ENCODE results near the gene GPR180.

Gene GPR180

DNA sequence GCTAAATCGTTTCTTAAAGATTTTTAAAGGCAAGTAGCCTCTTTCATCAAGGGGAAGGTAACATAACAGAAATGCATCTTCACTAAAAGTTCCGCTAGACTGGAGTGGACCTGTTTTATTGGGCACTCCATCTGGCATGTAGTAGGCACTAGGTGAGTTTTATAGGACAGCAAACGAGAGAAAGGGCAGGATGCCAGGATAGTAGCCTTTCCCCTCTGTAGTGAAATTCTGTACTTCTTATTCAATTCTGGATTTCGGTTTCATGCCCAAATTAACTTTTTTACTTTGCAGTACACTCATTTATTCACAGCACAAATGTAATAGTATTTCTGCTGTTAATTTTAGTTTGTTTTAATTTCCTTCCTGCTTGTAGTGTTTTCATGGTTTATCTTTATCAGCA, 45.2 kb downstream of the GPR180 start:
- no peak for DNase-seq

DNA sequence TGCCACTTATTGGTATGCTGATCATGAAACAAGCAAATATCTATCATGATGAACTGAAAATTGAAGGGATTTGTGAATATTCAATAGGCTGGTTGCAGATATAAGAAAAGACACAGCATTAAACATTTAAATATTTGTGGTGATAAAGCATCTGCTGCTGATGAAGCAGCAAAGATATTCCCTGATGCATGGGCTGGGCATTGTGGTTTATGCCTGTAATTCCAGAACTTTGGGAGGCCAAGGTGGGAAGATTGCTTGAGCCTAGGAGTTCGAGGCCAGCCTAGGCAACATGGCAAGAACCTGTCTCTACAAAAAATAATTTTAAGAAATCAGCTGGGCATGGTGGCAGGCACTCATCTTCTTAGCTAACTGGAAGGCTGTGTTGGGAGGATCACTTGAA, 54.5 kb downstream of the GPR180 start:
- no peak for DNase-seq

DNA sequence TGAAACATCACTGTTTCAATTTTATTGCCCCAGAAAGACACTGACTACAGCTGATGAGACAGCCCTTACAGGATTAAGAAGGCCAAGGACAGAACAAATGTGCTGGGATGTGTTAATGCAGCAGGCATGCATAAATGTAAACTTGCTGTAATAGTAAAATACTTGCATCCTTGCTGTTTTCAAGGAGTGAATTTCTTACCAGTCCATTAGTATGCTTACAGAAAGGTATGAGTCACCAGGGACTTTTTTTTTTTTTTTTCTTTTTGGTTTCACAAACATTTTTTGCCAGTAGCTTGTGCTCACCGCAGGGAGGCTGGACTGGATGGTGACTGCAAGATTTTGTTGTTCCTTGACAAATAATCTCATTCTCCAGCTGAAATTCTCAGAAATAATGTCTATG, 55.1 kb downstream of the GPR180 start:
- DNase-seq, result no peak

DNA sequence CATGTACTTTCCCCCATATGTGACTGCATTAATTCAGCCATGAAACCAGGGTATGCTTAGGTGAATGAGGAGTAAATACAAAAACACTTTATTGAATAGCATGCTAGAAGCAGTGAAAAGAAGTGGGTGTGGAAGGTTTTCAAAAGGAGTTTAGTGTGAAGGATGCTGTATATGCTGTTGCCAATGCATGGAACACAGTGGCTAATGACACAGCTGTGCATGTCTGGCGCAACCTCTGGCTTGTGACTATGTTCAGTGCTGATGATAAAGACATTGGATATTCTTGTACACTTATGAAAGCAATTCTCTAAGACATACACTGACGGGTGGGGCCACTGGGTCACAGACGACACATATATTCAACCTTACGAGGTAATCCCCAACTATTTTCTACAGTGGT, 55.5 kb downstream of the GPR180 start:
- DNase-seq, result no peak

DNA sequence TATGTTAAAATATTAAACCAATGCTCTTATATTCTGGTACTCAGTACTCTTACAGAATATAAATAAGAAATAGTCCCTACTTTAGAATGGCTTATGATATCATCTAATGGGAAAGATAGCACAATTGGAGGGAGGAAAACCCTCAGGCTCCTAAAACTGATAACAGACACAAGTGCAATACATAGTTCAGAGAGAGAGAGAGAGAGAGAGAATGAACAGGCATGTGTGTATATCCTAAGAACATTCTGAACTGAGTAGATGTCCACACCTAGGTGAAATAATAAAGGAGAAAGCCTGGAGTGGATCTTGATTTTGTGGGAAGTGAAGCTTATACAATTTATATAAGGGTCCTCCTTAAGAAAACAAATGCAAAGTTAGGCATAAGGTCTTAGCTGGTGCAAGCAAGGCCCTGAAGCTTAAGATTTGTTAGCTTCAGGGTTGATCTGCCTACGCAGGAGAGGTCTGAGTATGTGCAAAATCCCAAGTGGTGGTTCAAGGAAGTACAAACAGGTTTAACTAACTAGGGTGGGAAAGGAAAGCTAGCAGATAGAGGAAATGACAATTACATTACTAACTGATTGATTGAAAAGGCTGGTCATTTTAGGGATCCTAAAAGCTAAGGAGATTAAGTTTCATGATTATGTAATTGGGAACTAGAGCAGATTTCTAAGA, 57.4 kb downstream of the GPR180 start:
- no peak for DNase-seq

DNA sequence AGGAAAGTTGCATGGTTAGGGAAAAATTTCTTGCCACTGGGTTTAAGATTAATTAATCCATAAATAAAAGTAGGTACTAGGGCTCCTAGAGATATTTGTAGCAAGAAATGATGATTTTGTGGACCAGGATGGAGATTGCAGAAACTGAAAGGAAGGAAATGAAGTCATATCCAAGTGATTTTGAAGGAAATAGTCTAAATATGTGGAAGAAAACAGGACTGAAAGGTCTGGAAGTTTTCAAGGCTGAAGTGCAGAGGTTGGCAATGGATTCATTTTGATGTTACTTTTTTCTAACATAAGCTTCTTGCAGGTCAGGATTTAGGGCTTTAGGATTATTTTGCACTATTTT, 57.9 kb downstream of the GPR180 start:
- DNase-seq, result no peak

DNA sequence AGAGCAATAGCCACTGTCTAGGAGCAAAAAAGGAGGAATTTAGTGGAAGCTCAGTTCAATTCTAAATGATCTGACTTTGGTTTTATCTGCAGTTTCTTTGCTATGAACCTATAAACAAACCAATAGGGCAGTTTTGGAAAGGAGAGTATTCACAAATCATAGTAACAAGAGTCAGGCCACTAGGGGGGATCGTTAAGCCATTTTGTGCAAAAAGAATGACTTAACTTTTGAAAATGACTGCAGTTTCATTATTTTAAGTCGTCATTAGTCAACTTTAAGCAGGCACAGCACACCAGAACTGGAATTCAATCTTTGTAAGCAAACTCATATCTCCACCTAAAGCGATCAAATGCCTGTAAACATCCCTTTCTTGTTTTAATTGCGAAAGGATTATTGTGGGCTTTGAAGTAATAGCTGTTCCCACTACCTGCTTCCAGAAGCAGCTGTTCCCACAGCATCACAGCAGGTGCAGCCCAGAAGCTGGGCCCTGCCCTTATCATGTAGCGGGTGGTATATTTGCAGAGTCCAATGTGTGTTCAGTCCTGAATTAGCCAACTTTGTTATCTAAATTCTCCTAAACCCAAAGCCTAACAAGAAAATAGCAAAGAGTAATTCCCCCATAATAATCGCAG, 59.2 kb downstream of the GPR180 start:
- peak in 1 of 58 donors; percentile 13 for DNase-seq

DNA sequence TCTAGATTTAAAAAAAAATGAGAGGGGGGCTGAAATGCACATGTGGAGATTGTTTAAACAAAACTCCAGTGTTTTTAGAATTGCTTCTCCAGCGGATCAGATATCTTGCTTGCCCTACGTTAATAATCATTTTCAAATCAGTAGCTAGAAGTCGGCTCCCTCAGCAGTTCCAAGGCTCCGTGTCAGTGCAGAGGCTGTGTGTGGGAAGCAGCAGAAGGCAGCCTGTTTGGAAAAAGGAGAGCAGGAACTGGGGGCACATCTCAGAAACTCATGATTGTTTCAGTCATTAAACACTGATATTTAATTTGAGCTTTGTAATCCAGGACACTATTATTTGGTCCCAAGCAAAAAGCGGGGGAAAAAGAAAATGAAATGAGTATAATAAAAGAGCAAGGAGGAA, 59.7 kb downstream of the GPR180 start:
- DNase-seq, result no peak

DNA sequence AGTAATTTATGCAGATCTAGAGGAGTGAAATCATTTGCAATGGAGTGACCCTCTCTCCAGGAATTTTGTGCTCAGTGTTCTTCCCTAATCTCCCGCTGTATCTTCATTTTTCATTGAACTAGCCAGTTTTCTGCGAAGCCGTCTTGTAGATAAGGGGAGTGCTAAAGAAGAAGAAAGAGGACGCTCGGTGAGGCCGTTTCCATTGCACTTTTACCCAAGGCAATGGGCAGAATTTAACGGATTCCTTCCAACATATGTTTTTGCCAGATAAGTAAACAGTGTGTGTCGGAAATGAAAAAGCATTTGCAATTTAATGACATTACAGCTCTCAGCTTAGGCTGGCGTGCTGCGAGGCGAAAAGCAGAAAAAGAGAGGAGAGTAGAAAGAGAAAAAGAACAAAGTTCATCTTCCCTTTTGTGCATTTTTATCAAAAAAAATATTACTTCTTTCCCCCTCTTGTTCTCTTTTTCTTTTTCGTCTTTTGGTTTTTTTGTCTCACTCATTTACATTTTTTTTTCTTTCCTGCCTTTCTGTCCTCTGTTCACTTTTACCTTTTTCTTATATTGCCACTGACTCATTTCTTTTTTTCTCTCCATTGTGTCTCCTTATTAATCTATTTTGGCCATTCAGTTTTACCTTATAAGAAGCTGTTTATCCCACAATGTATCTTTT, 60.8 kb downstream of the GPR180 start:
- DNase-seq, result no peak

DNA sequence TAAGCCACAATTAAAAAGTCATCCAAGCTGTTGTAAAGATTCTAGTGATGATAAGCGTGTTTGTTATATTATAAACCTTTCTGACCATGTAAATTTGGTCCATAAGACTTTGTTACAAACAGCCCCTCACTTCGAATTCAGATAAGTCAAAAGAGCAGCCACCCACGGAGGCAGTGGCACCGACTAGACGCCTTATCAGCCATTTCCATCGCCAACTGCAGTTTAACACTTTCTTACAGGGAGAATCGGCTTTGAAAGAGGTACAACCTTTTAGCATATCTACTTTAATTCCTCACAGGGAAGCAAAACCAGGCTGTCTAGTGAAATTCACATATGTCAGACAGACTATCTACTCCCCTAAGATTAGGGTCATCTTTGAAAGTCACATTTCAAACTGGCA, 63.2 kb downstream of the GPR180 start:
- DNase-seq, result no peak

DNA sequence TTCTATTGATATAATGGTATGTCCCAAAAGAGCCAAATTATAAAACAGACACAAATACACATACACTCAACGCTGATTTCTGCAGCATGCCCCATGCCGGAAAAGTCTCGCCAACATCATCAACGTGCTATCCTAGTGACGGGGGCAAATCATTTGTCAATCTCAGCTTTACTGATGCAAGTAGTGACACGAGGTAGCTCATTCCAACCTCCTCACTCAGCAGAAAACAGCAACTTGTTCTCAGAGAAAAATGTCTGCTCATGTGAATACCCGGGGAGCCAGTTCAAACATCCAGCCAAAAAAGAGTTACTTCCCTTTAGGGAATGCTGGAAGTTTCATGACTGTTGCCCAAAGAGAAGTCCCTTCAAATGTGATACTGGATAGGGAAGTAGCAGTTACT, 64.4 kb downstream of the GPR180 start:
- DNase-seq, result no peak

DNA sequence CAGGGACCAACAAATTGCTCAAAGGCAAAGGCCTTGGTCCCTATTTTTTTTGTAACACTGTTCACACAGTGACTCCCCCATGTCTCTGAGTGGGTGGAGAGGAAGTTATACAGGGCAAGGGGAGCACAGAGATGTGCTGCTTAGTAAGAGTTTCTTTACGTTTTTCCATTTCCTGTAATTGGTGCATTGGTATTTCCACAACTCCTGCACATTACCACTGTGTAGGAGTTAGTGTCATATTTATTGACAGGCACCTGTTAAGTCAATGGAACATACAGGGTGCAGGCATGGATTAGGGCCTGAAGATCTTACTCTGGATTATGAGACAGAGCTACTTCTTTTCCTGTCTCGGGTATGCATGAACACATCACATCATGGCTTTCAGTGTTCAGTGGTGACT, 65.5 kb downstream of the GPR180 start:
- DNase-seq, result no peak

DNA sequence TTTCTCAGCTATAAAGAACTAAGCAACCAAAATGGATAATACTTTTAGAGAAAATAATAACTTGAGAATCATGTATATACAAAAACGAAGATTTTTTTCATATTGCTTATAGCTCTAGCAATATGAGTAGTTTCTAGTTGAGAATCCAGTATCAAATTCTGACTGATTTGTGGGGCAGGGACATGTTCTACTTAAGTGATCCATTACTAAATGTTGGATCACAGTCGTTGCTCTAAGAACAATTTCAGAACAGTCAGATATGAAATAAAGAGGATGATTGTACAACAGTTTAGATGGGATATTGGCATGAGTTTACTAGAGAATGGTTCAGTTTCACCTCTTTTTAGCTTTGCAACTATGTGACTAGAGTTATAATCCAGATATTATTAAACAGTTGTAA, 70.7 kb downstream of the GPR180 start:
- DNase-seq, result no peak

DNA sequence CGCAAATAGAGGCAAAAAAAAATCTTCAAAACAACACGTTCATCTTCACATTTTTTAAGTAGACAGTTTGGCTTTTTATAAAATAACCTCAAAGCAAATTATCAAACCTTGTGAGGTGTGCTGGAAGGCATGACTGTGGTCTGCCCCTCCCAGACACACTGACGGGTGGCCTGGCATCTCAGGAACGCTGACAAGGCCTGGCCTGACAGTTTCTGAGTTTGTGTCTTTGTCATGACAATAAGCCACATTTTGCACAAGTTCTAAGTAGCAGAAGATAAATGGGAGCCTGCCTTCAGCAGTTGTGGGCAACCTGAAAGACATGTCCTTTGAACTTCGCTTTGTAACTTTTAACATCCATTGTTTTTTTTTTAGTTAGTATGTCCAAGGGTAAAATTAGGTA, 72.2 kb downstream of the GPR180 start:
- no peak for DNase-seq

DNA sequence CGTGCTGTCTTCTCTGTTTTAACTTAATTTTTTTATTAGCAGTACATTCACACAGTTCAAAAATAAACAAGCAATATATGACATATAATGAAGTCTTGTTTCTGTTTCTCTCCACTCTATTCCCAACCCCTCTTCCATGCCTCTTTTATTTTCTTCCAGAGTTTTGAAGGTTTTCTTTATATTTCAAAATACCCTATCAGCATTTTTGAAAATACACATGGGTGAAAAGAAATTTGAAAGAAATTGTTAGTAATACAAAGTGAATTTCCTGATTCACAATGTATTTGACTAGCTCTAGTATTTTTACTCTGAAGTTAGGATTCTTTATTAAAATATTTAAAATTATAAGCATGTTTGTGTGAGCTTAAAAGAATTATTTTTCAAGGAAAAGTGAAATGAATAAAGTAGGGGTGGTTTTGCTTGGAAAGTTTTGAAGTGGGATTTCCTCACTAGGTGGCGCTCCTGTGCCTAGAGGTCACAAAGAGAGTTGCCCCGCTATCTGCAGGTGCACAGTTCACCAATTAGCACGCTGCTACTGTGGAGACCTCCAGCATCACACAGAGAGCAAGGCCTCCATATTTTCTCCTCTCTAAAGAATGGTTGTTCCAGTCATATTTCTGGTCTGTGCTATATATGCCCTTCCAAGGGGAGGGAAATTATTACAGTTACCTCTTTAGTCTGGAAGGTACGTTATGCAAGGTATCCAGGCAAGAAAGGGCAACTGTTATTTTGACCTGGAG, 73.1 kb downstream of the GPR180 start:
- peak in 27 of 58 donors; percentile 1 to 59 (median 15) for DNase-seq

DNA sequence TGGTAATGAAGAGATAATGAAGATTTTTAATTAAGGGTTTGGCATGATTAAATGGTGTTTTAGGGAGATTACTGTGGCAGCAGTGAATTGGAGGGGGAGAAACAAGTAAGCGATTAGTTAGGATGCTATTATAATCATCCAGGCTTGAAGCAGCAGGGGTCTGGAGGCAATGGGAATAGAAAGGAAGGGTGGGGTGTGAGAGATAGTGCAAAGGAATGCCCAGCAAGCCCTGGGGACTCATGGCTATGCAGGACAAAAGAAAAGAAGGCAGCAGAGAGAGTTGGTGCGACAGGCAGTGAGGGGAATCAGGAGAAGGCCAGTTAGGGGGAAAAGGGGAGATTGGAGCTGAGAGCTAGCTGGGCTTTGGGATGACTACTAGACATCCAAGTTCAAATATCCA, 76.1 kb downstream of the GPR180 start:
- DNase-seq, result no peak

DNA sequence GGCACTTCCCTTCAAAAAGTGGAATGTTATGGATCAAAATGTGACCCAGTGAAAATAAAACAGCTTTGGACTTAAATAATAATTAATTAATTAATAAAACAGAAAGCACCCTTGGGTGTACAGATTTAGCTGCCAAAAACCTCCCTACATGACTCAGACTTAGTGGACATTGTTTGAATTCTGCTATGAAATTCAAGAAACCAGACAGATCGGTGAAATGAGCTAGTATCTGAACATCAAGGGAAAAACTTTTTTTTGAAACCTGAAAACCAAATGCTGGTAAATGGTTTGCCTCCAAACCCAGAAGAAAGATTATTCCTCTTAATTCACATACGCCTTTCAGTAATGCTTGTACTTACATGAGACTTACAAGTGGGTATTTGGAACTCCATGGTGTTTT, 77.2 kb downstream of the GPR180 start:
- no peak for DNase-seq

DNA sequence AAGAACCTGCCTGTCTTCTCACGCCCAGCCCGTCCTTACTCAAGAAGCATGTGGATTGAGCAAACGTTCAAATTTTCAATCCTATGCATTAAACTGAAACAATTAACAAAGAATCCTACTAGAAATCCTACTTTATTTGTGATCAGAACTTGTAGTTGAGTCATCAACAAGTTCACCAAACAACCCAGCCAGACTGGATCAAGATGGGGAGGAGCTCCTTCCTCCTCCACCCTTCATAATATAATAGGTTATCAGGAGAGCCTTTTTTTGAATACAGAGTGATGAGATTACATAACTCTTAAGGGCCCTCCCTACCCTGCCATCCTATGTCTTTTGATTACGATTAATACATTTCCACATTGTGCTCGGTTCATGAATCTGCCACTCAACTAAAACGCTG, 78.0 kb downstream of the GPR180 start:
- no peak for DNase-seq

DNA sequence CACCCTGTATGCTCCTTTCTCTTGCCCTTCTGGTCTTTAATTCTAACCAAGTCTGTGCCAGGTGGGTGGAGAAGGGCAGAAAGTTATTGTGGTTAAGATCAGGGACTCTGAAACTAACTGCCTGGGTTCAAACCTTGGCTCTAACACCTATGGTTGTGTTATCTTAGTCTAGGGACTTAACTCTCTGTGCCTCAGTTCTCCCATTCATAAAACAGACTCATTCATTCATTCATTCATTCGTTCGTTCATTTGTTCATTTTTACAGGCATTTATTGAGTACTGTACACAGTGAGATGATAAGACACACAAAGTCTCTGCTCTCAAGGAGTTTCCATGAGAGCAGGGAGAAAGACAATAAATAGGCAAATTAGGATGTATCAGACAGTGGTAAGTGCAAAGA, 80.6 kb downstream of the GPR180 start:
- no peak for DNase-seq

DNA sequence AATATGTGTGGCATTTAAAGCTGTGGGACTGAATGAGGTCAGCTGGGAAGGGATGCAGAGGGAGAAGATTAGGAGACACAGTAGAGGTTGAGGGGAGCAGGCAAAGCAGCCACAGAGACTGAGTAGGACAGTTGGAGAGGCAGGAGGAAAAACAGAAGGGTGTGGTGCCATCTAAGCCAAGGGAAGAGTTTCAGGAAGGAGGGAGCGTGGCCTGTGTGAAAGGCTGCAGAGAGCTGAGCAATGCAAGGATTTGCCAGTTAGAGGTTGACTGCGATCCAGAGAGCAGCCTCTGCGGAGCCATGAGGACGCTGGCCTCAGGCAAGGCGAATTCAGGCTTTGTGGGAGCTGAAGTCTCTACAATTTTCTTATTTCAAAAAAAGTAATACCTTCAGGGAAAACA, 81.8 kb downstream of the GPR180 start:
- DNase-seq, result no peak
